Adrenal gland (tissue), 5 donors: ENCODE data around the gene PSTK.

Source experiments
- POLR2A ChIP-seq, 2 donors: fragments of 450-650 bp; IDR thresholded peaks; one replicate each; pipeline ENCODE4 v1.6.1; 2017; ENCODE audit warnings: antibody characterized with exemption in 2 of 2, mild to moderate bottlenecking in 2 of 2, moderate library complexity in 1 of 2
- TF ChIP-seq, protein P1 (sequence below), 6 experiments: fragments of 450-650 bp in 4 of 6; fragments of 200-600 bp in 2 of 6; sonication (generic) in 1 of 6; IDR thresholded peaks; 1 replicate in 5 of 6; 2 replicates in 1 of 6; pipeline versions ENCODE4 v1.5.1 to v1.8.0; 2016 to 2021; ENCODE audit warnings: antibody characterized with exemption in 6 of 6, mild to moderate bottlenecking in 2 of 6, moderate library complexity in 1 of 6
- donor health status: DM: no; HTN: no; CAD: no.

DNA sequence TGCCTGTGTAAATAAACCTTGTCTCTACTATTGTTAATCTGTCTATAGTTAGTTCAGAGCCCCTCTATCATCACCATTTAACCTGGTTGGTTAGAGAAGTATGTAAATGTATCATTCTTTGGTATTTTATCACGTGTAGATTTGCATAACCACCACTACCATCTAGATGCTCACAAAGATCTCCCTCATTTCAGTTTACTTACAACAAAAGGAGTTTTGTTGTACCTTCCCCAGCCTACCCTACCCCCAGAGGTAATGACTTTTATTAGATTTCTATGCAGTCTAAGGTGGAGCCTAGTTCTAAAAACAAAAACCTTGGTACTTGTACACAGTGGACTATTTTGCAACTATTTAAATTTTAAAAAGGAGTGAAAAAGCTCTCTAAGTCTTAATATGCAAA lies 46.1 kb downstream of the PSTK start:
- TF ChIP-seq, protein P1, sequence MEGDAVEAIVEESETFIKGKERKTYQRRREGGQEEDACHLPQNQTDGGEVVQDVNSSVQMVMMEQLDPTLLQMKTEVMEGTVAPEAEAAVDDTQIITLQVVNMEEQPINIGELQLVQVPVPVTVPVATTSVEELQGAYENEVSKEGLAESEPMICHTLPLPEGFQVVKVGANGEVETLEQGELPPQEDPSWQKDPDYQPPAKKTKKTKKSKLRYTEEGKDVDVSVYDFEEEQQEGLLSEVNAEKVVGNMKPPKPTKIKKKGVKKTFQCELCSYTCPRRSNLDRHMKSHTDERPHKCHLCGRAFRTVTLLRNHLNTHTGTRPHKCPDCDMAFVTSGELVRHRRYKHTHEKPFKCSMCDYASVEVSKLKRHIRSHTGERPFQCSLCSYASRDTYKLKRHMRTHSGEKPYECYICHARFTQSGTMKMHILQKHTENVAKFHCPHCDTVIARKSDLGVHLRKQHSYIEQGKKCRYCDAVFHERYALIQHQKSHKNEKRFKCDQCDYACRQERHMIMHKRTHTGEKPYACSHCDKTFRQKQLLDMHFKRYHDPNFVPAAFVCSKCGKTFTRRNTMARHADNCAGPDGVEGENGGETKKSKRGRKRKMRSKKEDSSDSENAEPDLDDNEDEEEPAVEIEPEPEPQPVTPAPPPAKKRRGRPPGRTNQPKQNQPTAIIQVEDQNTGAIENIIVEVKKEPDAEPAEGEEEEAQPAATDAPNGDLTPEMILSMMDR (IDR thresholded peaks at IDR 0.05) = no peak
- TF ChIP-seq POLR2A (IDR thresholded peaks at IDR 0.05) = no peak
